SK-N-SH (cell line): ENCODE results near the gene IL27RA. TPM values are rescaled to one million over a fixed set of nuclear protein-coding genes. Genes with fewer than 3 reads are reported as not detected.

Source experiments
- CTCF ChIA-PET: fragments of 300-600, 350-600 bp; formaldehyde crosslinking; extraction: SDS; loops from one replicate; lab custom pipeline; 2021; lab: Yijun Ruan, JAX
- POLR2A ChIA-PET: fragments of 350-600 bp; sonication (Branson Sonifier 250); formaldehyde crosslinking; extraction: SDS; loops from one replicate; lab custom pipeline; 2020; ENCODE audit warnings: antibody characterized with exemption, inconsistent platforms; lab: Yijun Ruan, JAX
- DNase-seq: peaks from one replicate; pipeline ENCODE4 v3.0.0; 2012
- H2AFZ ChIP-seq: fragments of 200-600 bp; sonication (generic); 2 replicates; pipeline ENCODE4 v1.8.1; 2016; ENCODE audit warnings: antibody characterized with exemption, mild to moderate bottlenecking, low read depth
- H3F3A ChIP-seq: fragments of 200-600 bp; sonication (generic); replicated peaks from 2 replicates; pipeline ENCODE3; 2016; ENCODE audit warnings: antibody characterized with exemption, mild to moderate bottlenecking; ENCODE audit not compliant: insufficient read depth
- H3K27ac ChIP-seq, 2 experiments: fragments of 200-500 bp in 1 of 2; fragments of 200-600 bp in 1 of 2; sonication (Bioruptor generic) in 1 of 2; sonication (generic), shearing (Covaris generic) in 1 of 2; 2 replicates each; pipeline versions ENCODE4 v1.5.1 to v1.6.1; 2014 to 2016; ENCODE audit warnings: low read depth in 2 of 2, inconsistent platforms in 1 of 2, low read length in 1 of 2, mild to moderate bottlenecking in 1 of 2, mixed read lengths in 1 of 2
- H3K27me3 ChIP-seq: fragments of 200-600 bp; sonication (generic), shearing (Covaris generic); 2 replicates; pipeline ENCODE4 v1.6.1; 2016; ENCODE audit warnings: mixed run types; ENCODE audit not compliant: insufficient read depth
- H3K36me3 ChIP-seq, 2 experiments: fragments of 200-500 bp in 1 of 2; fragments of 200-600 bp in 1 of 2; sonication (Bioruptor generic) in 1 of 2; sonication (generic) in 1 of 2; replicated peaks in 1 of 2; 2 replicates each; pipeline versions ENCODE3 to v1.5.1; 2014 to 2016; ENCODE audit warnings: low read length in 1 of 2, mild to moderate bottlenecking in 1 of 2; ENCODE audit not compliant: insufficient read depth in 2 of 2, control insufficient read depth in 1 of 2
- H3K4me1 ChIP-seq, 2 experiments: fragments of 200-500 bp in 1 of 2; fragments of 200-600 bp in 1 of 2; sonication (Bioruptor generic) in 1 of 2; sonication (generic), shearing (Covaris generic) in 1 of 2; 2 replicates each; pipeline versions ENCODE4 v1.5.1 to v1.6.1; 2014 to 2016; ENCODE audit warnings: low read depth in 1 of 2, low read length in 1 of 2, mixed run types in 1 of 2; ENCODE audit not compliant: insufficient read depth in 2 of 2, control insufficient read depth in 1 of 2
- H3K4me2 ChIP-seq: fragments of 200-600 bp; sonication (generic), shearing (Covaris generic); 2 replicates; pipeline ENCODE4 v1.6.1; 2017; ENCODE audit warnings: mixed run types
- H3K4me3 ChIP-seq, 2 experiments: fragments of 200-500 bp in 1 of 2; fragments of 200-600 bp in 1 of 2; sonication (Bioruptor generic) in 1 of 2; sonication (generic), shearing (Covaris generic) in 1 of 2; 2 replicates each; pipeline versions ENCODE4 v1.5.1 to v1.8.1; 2014 to 2016; ENCODE audit warnings: low read depth in 2 of 2, inconsistent platforms in 1 of 2, low read length in 1 of 2, mild to moderate bottlenecking in 1 of 2, mixed read lengths in 1 of 2, moderate library complexity in 1 of 2
- H3K79me2 ChIP-seq: fragments of 200-600 bp; sonication (generic); 2 replicates; pipeline ENCODE4 v1.8.1; 2017; ENCODE audit warnings: mild to moderate bottlenecking; ENCODE audit not compliant: insufficient read depth
- H3K9ac ChIP-seq: fragments of 200-600 bp; sonication (generic); 2 replicates; pipeline ENCODE4 v1.6.1; 2017; ENCODE audit warnings: mixed run types
- H3K9me2 ChIP-seq: fragments of 200-600 bp; sonication (generic); 2 replicates; pipeline ENCODE4 v1.6.1; 2017; ENCODE audit warnings: mixed run types
- H3K9me3 ChIP-seq: fragments of 200-600 bp; sonication (generic); 2 replicates; pipeline ENCODE4 v1.6.1; 2017; ENCODE audit warnings: mixed run types, mild to moderate bottlenecking, moderate library complexity
- H4K20me1 ChIP-seq: fragments of 200-600 bp; sonication (generic); 2 replicates; pipeline ENCODE4 v1.6.1; 2017; ENCODE audit warnings: mild to moderate bottlenecking, mixed run types; ENCODE audit not compliant: insufficient read depth
- CHD2 ChIP-seq: fragments of 150-350 bp; IDR thresholded peaks from 2 replicates; pipeline ENCODE4 v1.6.1; 2018; ENCODE audit warnings: low read length; ENCODE audit not compliant: partially characterized antibody
- CTCF ChIP-seq: fragments of 200-600 bp; sonication (generic); IDR thresholded peaks from 2 replicates; pipeline ENCODE4 v1.6.1; 2017; ENCODE audit warnings: antibody characterized with exemption, mild to moderate bottlenecking, moderate library complexity
- ELF1 ChIP-seq: IDR thresholded peaks from 2 replicates; pipeline ENCODE4 v1.4.0; 2012
- EP300 ChIP-seq, 2 experiments: IDR thresholded peaks; 2 replicates each; pipeline versions ENCODE4 v1.4.0 to v1.6.1; 2012; ENCODE audit warnings: borderline replicate concordance in 1 of 2, low read depth in 1 of 2, low read length in 1 of 2
- FOXM1 ChIP-seq: IDR thresholded peaks from 2 replicates; pipeline ENCODE4 v1.4.0; 2012; ENCODE audit warnings: low read depth, mild to moderate bottlenecking
- GATA2 ChIP-seq: sonication (generic); formaldehyde crosslinking; IDR thresholded peaks from 2 replicates; pipeline ENCODE4 v1.5.0; 2020; ENCODE audit warnings: mild to moderate bottlenecking, missing genetic modification reagents
- IRF3 ChIP-seq: fragments of 150-350 bp; IDR thresholded peaks from 2 replicates; pipeline ENCODE4 v1.6.1; 2016; ENCODE audit warnings: mild to moderate bottlenecking, low read depth, low read length
- MEF2A ChIP-seq: IDR thresholded peaks from 2 replicates; pipeline ENCODE4 v1.4.0; 2012; ENCODE audit warnings: low read depth, borderline replicate concordance
- MXI1 ChIP-seq: IDR thresholded peaks from 2 replicates; pipeline ENCODE4 v1.6.1; 2012; ENCODE audit warnings: mild to moderate bottlenecking, low read depth, low read length, improper control_type of control experiment
- NFIC ChIP-seq: IDR thresholded peaks from 2 replicates; pipeline ENCODE4 v1.4.0; 2012; ENCODE audit warnings: borderline replicate concordance
- POLR2AphosphoS5 ChIP-seq: IDR thresholded peaks from 2 replicates; pipeline ENCODE4 v1.6.1; 2012; ENCODE audit warnings: low read depth, low read length
- RCOR1 ChIP-seq: fragments of 150-350 bp; IDR thresholded peaks from 2 replicates; pipeline ENCODE4 v1.6.1; 2017; ENCODE audit warnings: antibody characterized with exemption, low read length
- RFX5 ChIP-seq: IDR thresholded peaks from 2 replicates; pipeline ENCODE4 v1.6.1; 2012; ENCODE audit warnings: mild to moderate bottlenecking, improper control_type of control experiment, low read length
- RXRA ChIP-seq: IDR thresholded peaks from 2 replicates; pipeline ENCODE4 v1.4.0; 2012; ENCODE audit warnings: low read depth, mild to moderate bottlenecking, borderline replicate concordance
- SIN3A ChIP-seq: IDR thresholded peaks from 2 replicates; pipeline ENCODE4 v1.6.1; 2012; ENCODE audit warnings: low read depth, mild to moderate bottlenecking, low read length, moderate library complexity, borderline replicate concordance
- SMC3 ChIP-seq: IDR thresholded peaks from 2 replicates; pipeline ENCODE4 v1.6.1; 2012; ENCODE audit warnings: low read depth, low read length, improper control_type of control experiment
- TEAD4 ChIP-seq: IDR thresholded peaks from 2 replicates; pipeline ENCODE4 v1.4.0; 2012; ENCODE audit warnings: mild to moderate bottlenecking, borderline replicate concordance; ENCODE audit not compliant: insufficient read depth
- USF1 ChIP-seq: IDR thresholded peaks from 2 replicates; pipeline ENCODE4 v1.4.0; 2012; ENCODE audit warnings: low read depth, borderline replicate concordance
- YY1 ChIP-seq: IDR thresholded peaks from 2 replicates; pipeline ENCODE4 v1.4.0; 2012; ENCODE audit warnings: low read depth, mild to moderate bottlenecking
- ZBTB33 ChIP-seq: IDR thresholded peaks from 2 replicates; pipeline ENCODE4 v1.4.0; 2012; ENCODE audit warnings: low read depth, borderline replicate concordance
- WGBS: methylation state at CpG from one replicate; pipeline ENCODE4 v1.1.6; 2017; ENCODE audit warnings: low lambda C conversion rate; 5-methylcytosine and 5-hydroxymethylcytosine counted together
- polyA plus RNA-seq, 3 experiments: library from polyadenylated mRNA; depleted of rRNA; stranded (reverse); fragments of >200 nt; gene quantifications; 2 replicates each; pipeline ENCODE4 v1.2.3, GENCODE V29; 2012

IL27RA gene
- polyA plus RNA-seq, 1 of the 3 experiments (the other 2 are of a cell fraction) = 9.3 TPM

GRCh38 chr19:14015524-14016035 is 16.0 kb upstream of the IL27RA start:
- TF ChIP-seq POLR2AphosphoS5 (no peak), NFIC (no peak), ELF1 (no peak), CHD2 (no peak), USF1 (no peak), RFX5 (no peak), MXI1 (no peak), ZBTB33 (no peak), SMC3 (no peak)
- Histone ChIP-seq H3K4me2 (no peak overlapping the region), H3K4me3 (no peak overlapping the region), H3K4me1 (no peaks in the 10 kb centered on the region), H3K9ac (no peak overlapping the region), H3K36me3 (no peaks in the 10 kb centered on the region), H3K79me2 (no peaks in the 10 kb centered on the region), H3K27ac (no peak overlapping the region), H3K27me3 (no peaks in the 10 kb centered on the region), H3F3A (peaks cover 4% of the 10 kb centered on the region), H4K20me1 (no peaks in the 10 kb centered on the region), H3K9me3 (no peaks in the 10 kb centered on the region), H2AFZ (no peak overlapping the region), H3K9me2 (no peaks in the 10 kb centered on the region)
- CTCF ChIA-PET = no interaction called here
- WGBS = 91% methylated on average over 8 of the region's 8 CpGs
- no peak for DNase-seq
- POLR2A ChIA-PET = no interaction called here

- Histone ChIP-seq H3K9ac (no peak overlapping the region), H3K9me3 (no peaks in the 10 kb centered on the region), H3K36me3 (no peaks in the 10 kb centered on the region), H3K4me3 (no peak overlapping the region), H4K20me1 (no peaks in the 10 kb centered on the region), H3K4me1 (peaks cover 0 to 4% of the 10 kb centered on the region in 2 experiments; a peak in 2 of 4 replicates), H3K27me3 (no peaks in the 10 kb centered on the region), H3F3A (peaks cover 17% of the 10 kb centered on the region), H3K4me2 (no peak overlapping the region), H2AFZ (no peak overlapping the region), H3K27ac (no peak overlapping the region), H3K79me2 (no peaks in the 10 kb centered on the region), H3K9me2 (no peaks in the 10 kb centered on the region)
- POLR2A ChIA-PET = interaction anchor here (0.7 to 1.0 kb wide), 3 partner anchors 12 to 48 kb away, joined by 3 to 5 read pairs (median 4); partner anchors contain the start of genes IL27RA and RFX1
- WGBS = 88% methylated on average over 6 of the region's 6 CpGs
- no peak for DNase-seq
- CTCF ChIA-PET = interaction anchor here (1.3 to 4.7 kb wide), 3 partner anchors 9 to 24 kb away, joined by 4 to 25 read pairs (median 9); partner anchors contain the start of gene IL27RA
- no peak for TF ChIP-seq YY1
- TF ChIP-seq NFIC = no peak
- no peak for TF ChIP-seq TEAD4
- TF ChIP-seq CTCF = no peak
- TF ChIP-seq GATA2 (CRISPR knock-in tag) = no peak
- TF ChIP-seq SIN3A = no peak
- no peak for TF ChIP-seq RXRA
- no peak for TF ChIP-seq EP300 (IDR thresholded peaks at IDR 0.05; ENCODE audit: borderline replicate concordance in 1 of 2, low read depth in 1 of 2, low read length in 1 of 2)
- no peak for TF ChIP-seq FOXM1
- no peak for TF ChIP-seq ELF1
- TF ChIP-seq POLR2AphosphoS5 = no peak
- TF ChIP-seq MXI1 = no peak
- no peak for TF ChIP-seq MEF2A
- TF ChIP-seq IRF3 = no peak
- TF ChIP-seq RCOR1 = no peak
- TF ChIP-seq SMC3 = no peak
These were observed 12.5 kb upstream of the IL27RA start for GRCh38 chr19:14019100-14019499.
